Stimulated activated CD4-positive, alpha-beta T cell treated with anti-CD3 and anti-CD28 coated beads, Interleukin-15, amount 100 ng/mL, for 24 hours (primary cell): ENCODE data around the gene IRF4.
"Not testable (repeated sequence)": the region's sequence is repeated elsewhere in the genome, so short reads cannot be mapped to it uniquely, and the experiment has no call there.

Experiments
- DNase-seq: peaks from one replicate; pipeline ENCODE4 v3.0.0-alpha.2; 2020

IRF4 gene

GRCh38 chr6:366389-367297 is 24.9 kb upstream of the IRF4 start:
- no peak for DNase-seq

DNA sequence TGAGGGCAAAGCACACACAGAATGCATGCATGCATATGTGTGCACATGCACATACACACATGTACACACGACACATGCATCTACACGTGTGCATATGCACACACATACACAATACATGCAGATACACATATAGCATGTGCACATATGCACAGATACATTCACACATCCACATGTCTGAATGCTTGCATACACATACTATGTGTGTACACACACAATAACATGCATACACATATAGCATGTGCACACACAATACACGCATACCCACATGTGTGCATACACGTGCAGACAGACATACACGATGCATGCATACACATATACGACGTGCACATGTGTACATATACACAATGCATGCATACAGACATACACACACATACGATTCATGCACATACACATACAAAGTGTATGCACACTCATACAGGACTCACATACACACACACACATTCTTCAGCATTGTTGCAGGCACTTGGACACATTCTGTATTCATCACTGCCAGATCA is 24.2 kb upstream of the IRF4 start:
- DNase-seq, result no peak

- DNase-seq, result no peak
Measured at GRCh38 chr6:367891-368630, 23.5 kb upstream of the IRF4 start.

- no peak for DNase-seq
Measured at GRCh38 chr6:369559-370431, 21.8 kb upstream of the IRF4 start.

GRCh38 chr6:370555-370954 is 21.0 kb upstream of the IRF4 start:
- DNase-seq, result no peak

- DNase-seq, result not testable (repeated sequence)
Measured at GRCh38 chr6:371851-372250, 19.7 kb upstream of the IRF4 start.

DNA sequence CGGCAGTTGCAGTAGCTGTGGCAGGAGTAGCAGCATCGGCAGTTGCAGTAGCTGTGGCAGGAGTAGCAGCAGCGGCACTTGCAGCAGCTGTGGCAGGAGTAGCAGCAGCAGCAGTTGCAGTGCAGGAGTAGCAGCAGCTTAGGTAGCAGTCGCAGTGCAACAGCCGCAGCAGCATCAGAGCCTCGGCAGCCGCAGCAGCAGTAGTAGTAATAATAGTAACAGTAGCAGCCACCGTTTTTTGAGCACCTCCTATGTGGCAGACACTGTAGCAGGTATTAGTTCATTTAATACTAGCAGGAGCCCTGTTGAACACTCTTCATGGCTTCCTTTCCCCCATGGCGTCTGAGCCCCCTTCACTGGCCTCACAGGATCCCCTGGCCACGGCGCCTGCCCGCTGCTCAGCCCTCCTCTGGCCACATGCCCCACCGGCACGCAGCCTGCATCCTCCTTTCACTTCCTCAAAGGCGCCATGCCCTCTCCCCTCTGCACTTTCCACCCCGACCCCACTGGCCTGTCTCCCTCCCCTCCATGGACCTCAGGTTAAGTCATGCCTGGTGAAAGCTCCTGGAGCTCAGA is 19.1 kb upstream of the IRF4 start:
- DNase-seq, result no peak

- DNase-seq, result no peak
Measured at GRCh38 chr6:373031-373430, 18.5 kb upstream of the IRF4 start.

- no peak for DNase-seq
Measured at GRCh38 chr6:373773-374724, 17.5 kb upstream of the IRF4 start.

DNA sequence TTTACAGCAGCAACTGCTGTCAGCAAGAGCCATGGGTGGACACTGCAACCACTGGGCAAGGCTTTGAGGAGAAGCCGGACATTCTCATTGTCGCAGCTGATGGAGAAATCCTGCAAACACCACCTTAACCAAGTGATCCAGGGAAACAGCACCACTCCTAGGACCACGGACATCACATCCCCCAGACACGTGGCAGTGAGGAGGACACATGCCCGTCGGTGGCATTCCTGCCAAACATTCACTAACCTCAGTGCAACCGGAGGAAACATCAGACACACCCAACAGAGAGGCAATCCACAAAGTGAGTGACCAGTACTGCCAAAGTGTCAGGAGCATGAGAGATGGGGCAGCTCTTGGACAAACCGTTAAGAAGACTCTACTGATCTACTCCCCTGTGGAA is 16.6 kb upstream of the IRF4 start:
- no peak for DNase-seq

- no peak for DNase-seq
Measured at GRCh38 chr6:376827-377640, 14.5 kb upstream of the IRF4 start.

GRCh38 chr6:377641-378020 is 13.9 kb upstream of the IRF4 start:
- not testable (repeated sequence) for DNase-seq

- DNase-seq, result no peak
Measured at GRCh38 chr6:378090-378957, 13.2 kb upstream of the IRF4 start.

DNA sequence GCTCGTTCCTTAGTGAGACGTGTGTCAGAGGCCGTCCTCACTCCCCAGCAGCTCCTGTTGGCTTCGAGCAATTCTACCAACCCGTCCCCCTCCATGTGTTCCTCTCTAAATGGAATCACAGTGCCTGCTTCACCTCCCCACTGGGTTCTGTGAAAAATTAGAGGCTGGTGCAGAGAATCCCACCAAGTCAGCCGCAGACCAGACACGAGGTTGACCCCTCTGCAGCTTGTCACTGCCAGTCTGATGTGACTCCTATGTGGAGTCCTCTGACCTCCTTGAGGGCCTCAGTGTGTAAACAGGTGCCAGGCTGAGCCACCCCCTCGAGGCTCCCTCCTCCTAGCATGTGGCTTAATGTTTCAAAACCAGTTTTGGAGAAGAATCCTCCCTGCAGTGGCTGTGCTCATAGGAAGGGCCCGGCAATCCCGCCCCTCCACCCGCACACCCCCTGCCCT is 12.6 kb upstream of the IRF4 start:
- DNase-seq, result no peak

DNA sequence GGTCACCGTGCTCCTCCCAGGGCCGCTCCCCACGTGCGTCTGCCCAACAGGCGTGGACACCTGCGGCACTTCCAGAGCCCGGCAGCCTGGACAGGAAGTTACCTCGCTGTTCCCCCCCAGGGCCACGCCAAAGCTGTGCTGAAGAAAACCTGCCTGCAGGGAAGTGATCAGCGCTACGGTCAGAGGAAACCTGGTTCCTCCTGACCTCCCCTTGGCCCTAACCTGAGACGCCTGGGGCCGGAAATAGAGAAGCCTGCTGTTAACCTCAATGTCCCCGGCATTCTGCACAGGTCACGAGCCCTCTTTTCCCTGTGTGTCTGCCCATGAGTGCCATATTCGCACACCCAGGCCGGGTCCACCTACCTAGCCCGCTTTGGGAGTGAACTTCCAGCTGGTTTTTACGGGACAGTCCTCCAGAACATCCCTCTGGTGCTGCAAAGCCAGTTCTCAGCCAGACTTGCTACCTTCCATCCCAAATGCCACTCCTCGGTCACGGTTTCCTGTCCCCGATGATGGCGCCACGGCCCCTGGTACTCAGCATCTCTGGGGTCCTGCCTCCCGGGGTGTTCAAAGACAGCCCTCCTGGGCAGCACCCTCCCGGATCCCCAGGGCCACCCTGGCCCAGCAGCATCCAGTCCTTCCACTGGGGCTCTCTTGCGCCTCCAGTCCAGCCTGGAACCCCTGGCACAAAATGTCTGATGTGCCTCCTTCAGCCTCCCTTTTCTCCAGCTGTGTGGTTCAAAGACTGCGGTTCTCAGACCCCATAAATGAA is 12.0 kb upstream of the IRF4 start:
- no peak for DNase-seq

GRCh38 chr6:380234-381218 is 11.0 kb upstream of the IRF4 start:
- no peak for DNase-seq

- DNase-seq, result no peak
Measured at GRCh38 chr6:381742-382461, 9.7 kb upstream of the IRF4 start.
